Tibial nerve (tissue), 4 donors: ENCODE results near the gene TCF4. TPM values are rescaled to one million over a fixed set of nuclear protein-coding genes. Genes with fewer than 3 reads are reported as not detected.

Source experiments
- DNase-seq, 2 donors: peaks; one replicate each; pipeline ENCODE4 v3.0.0-alpha.2; 2019; ENCODE audit warnings: low spot score in 2 of 2
- H3K27ac ChIP-seq, 4 donors: fragments of 200-600 bp; sonication (generic) in 3 of 4; one replicate each; pipeline ENCODE4 v1.5.1; 2017 to 2019; ENCODE audit warnings: mild to moderate bottlenecking in 1 of 4
- H3K27me3 ChIP-seq, 2 donors: fragments of 200-600 bp; sonication (generic) in 1 of 2; one replicate each; pipeline versions ENCODE4 v1.5.1 to v1.6.0; 2017 to 2019
- H3K36me3 ChIP-seq, 3 donors: fragments of 200-600 bp; sonication (generic); one replicate each; pipeline ENCODE4 v1.5.1; 2018 to 2019
- H3K4me1 ChIP-seq, 4 donors: fragments of 200-600 bp; sonication (generic) in 3 of 4; one replicate each; pipeline ENCODE4 v1.5.1; 2017 to 2019
- H3K4me3 ChIP-seq, 4 donors: fragments of 200-600 bp; sonication (generic) in 3 of 4; one replicate each; pipeline ENCODE4 v1.5.1; 2017 to 2019; ENCODE audit warnings: mild to moderate bottlenecking in 1 of 4, moderate library complexity in 1 of 4
- H3K9me3 ChIP-seq, 4 donors: fragments of 200-600 bp; sonication (generic) in 3 of 4; one replicate each; pipeline ENCODE4 v1.5.1; 2017 to 2019
- CTCF ChIP-seq, 5 experiments: fragments of 200-600 bp in 3 of 5; fragments of 450-650 bp in 2 of 5; sonication (generic) in 3 of 5; IDR thresholded peaks; one replicate each; pipeline ENCODE4 v1.5.1; 2016 to 2019; ENCODE audit warnings: antibody characterized with exemption in 5 of 5, mild to moderate bottlenecking in 3 of 5, moderate library complexity in 2 of 5
- EP300 ChIP-seq, 2 donors: sonication (generic); formaldehyde crosslinking; IDR thresholded peaks; one replicate each; pipeline ENCODE4 v1.6.1; 2017; ENCODE audit warnings: antibody characterized with exemption in 2 of 2, mild to moderate bottlenecking in 1 of 2
- POLR2A ChIP-seq, 2 donors: fragments of 450-650 bp; IDR thresholded peaks; one replicate each; pipeline ENCODE4 v1.6.1; 2017; ENCODE audit warnings: antibody characterized with exemption in 2 of 2, mild to moderate bottlenecking in 2 of 2, moderate library complexity in 2 of 2
- WGBS, 2 donors: methylation state at CpG; one replicate each; pipeline ENCODE4 v1.1.5; 2018; 5-methylcytosine and 5-hydroxymethylcytosine counted together
- total RNA-seq, 4 donors: library from RNA; depleted of rRNA; stranded (reverse); fragments of >200 nt; gene quantifications; one replicate each; pipeline ENCODE4 v1.1.0, GENCODE V29; 2016

The TCF4 gene
- total RNA-seq, 4 donors from 2014 or later = 100 to 157 (median 114) TPM

GRCh38 chr18:55206927-55207326 lies 381.1 kb downstream of the TCF4 start:
- no peak for DNase-seq
- Histone ChIP-seq H3K9me3 (peaks cover 0 to 5% (median 0%) of the 10 kb centered on the region in 4 donors), H3K27ac (no peak overlapping the region), H3K36me3 (no peaks in the 10 kb centered on the region), H3K4me3 (no peak overlapping the region), H3K4me1 (no peaks in the 10 kb centered on the region), H3K27me3 (no peaks in the 10 kb centered on the region)
- WGBS, 2 donors = 76 to 77% methylated on average over 2 of the region's 2 CpGs
- TF ChIP-seq POLR2A (IDR thresholded peaks at IDR 0.05) = no peak
- TF ChIP-seq CTCF (IDR thresholded peaks at IDR 0.05) = no peak

GRCh38 chr18:55202232-55202917 lies 385.6 kb downstream of the TCF4 start:
- Histone ChIP-seq H3K27me3 (no peaks in the 10 kb centered on the region), H3K36me3 (no peaks in the 10 kb centered on the region), H3K27ac (no peak overlapping the region), H3K9me3 (peaks cover 0 to 5% (median 0%) of the 10 kb centered on the region in 4 donors), H3K4me3 (no peak overlapping the region), H3K4me1 (no peaks in the 10 kb centered on the region)
- no peak for DNase-seq
- TF ChIP-seq POLR2A (IDR thresholded peaks at IDR 0.05) (no peak), EP300 (IDR thresholded peaks at IDR 0.05) (no peak), CTCF (IDR thresholded peaks at IDR 0.05) (no peak)
- 92 to 97% methylated on average over 2 of the region's 2 CpGs for WGBS, 2 donors

GRCh38 chr18:55199291-55199963 lies 388.6 kb downstream of the TCF4 start:
- no peak for DNase-seq

GRCh38 chr18:55195863-55196262 lies 392.1 kb downstream of the TCF4 start:
- H3K4me3 ChIP-seq = no peak overlapping the region
- no peaks in the 10 kb centered on the region for H3K27me3 ChIP-seq
- no peaks in the 10 kb centered on the region for H3K36me3 ChIP-seq
- H3K27ac ChIP-seq = no peak overlapping the region
- H3K9me3 ChIP-seq = no peaks in the 10 kb centered on the region
- no peak for TF ChIP-seq CTCF (IDR thresholded peaks at IDR 0.05)
- no peak for TF ChIP-seq POLR2A (IDR thresholded peaks at IDR 0.05)
- no peak for TF ChIP-seq EP300 (IDR thresholded peaks at IDR 0.05)
- DNase-seq = no peak
- no peaks in the 10 kb centered on the region for H3K4me1 ChIP-seq

More at GRCh38 chr18:55199291-55199963, 388.6 kb downstream of the TCF4 start:
- Histone ChIP-seq H3K4me3 (no peak overlapping the region), H3K27me3 (no peaks in the 10 kb centered on the region), H3K36me3 (no peaks in the 10 kb centered on the region), H3K4me1 (no peaks in the 10 kb centered on the region), H3K27ac (no peak overlapping the region), H3K9me3 (peaks cover 0 to 5% (median 0%) of the 10 kb centered on the region in 4 donors)
- WGBS, 2 donors = 69 to 74% methylated on average over 7 of the region's 7 CpGs
- TF ChIP-seq POLR2A (IDR thresholded peaks at IDR 0.05) (no peak), EP300 (IDR thresholded peaks at IDR 0.05) (no peak), CTCF (IDR thresholded peaks at IDR 0.05) (no peak)

GRCh38 chr18:55189972-55190371 lies 398.0 kb downstream of the TCF4 start:
- DNase-seq = no peak
- Histone ChIP-seq H3K36me3 (no peaks in the 10 kb centered on the region), H3K4me1 (no peaks in the 10 kb centered on the region), H3K4me3 (no peak overlapping the region), H3K9me3 (no peaks in the 10 kb centered on the region), H3K27me3 (no peaks in the 10 kb centered on the region), H3K27ac (no peak overlapping the region)
- no peak for TF ChIP-seq POLR2A (IDR thresholded peaks at IDR 0.05)
- WGBS, 2 donors = 48 to 67% methylated on average over 3 of the region's 3 CpGs
